ENCODE results near the gene WFS1.
A peak's percentile ranks its signal among the peaks of the same experiment; 100 is the strongest.

The WFS1 gene

DNA sequence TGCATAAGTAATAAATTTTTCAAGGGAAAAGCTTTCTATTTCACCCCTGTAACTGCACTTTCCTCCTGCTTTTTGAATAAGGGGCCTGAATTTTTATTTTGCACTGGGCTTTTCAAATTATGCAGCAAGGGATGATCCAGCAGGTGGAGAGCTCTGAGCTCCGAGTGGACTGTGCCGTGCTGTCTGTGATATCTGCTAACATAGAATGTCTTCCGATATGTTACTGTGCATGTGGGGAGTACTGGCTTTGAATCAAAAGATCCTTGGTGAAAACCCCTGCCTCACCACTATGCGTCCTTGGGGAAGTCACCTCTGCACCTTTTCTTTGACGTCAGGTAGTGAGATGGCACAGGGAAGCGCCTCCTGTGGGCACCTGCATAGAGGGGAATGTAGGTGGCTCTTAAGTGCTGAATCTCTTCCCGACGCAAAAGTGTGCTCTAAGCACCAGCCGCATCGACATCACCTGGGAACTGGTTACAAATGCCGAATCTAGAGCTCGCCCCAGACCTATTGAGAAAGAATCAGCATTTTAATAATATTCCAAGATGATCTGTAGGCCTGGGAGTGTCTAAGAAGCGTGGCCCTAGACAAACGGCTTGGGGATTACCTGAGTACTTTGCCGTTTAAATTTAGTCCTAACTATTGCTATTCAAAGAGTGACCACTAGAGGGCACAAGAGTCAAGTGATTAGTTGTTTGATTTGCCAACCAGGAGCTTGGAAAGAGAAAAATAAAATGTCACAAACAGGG lies 19.2 kb upstream of the WFS1 start:
- ChIA-PET POLR2A (interaction anchor here (0.7 kb wide), 2 partner anchors 20 to 812 kb away, joined by 3 read pairs; partner anchors contain the start of gene WFS1), CTCF (interaction anchor here (0.6 to 35.9 kb wide), 50 partner anchors 7 to 623 kb away, joined by 3 to 1359 read pairs (median 4); partner anchors contain the start of gene WFS1)
- no peak for DNase-seq (ENCODE audit: low read depth, low spot score)
- H3K4me3 ChIP-seq (ENCODE audit: low read depth, low read length), result no peak overlapping the region
- TF ChIP-seq, protein P1, sequence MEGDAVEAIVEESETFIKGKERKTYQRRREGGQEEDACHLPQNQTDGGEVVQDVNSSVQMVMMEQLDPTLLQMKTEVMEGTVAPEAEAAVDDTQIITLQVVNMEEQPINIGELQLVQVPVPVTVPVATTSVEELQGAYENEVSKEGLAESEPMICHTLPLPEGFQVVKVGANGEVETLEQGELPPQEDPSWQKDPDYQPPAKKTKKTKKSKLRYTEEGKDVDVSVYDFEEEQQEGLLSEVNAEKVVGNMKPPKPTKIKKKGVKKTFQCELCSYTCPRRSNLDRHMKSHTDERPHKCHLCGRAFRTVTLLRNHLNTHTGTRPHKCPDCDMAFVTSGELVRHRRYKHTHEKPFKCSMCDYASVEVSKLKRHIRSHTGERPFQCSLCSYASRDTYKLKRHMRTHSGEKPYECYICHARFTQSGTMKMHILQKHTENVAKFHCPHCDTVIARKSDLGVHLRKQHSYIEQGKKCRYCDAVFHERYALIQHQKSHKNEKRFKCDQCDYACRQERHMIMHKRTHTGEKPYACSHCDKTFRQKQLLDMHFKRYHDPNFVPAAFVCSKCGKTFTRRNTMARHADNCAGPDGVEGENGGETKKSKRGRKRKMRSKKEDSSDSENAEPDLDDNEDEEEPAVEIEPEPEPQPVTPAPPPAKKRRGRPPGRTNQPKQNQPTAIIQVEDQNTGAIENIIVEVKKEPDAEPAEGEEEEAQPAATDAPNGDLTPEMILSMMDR (IDR thresholded peaks at IDR 0.05; ENCODE audit: insufficient read depth, low read length, missing control alignments), result peak; percentile 51

DNA sequence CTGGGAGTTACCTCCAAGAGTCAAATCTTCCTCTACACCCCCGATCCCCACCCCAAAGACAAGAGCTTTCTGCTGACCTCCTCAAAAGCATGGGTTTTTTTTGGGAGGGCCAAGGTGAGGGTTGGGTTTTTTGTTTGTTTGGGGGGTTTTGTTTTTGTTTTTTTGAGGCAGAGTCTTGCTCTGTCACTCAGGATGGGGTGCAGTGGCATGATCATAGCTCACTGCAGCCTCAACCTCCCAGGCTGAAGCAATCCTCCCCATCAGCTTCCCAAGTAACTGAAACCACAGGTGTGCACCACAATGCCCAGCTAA lies 18.7 kb upstream of the WFS1 start:
- ChIA-PET CTCF (interaction anchor here (0.6 to 35.9 kb wide), 37 partner anchors 10 to 622 kb away, joined by 3 to 1359 read pairs (median 4); partner anchors contain the start of gene WFS1), POLR2A (interaction anchor here (0.7 kb wide), 2 partner anchors 19 to 812 kb away, joined by 3 read pairs; partner anchors contain the start of gene WFS1)
- H3K4me3 ChIP-seq (ENCODE audit: low read depth, low read length), result no peak overlapping the region
- TF ChIP-seq, protein P1 (IDR thresholded peaks at IDR 0.05; ENCODE audit: insufficient read depth, low read length, missing control alignments), result no peak
- DNase-seq (ENCODE audit: low read depth, low spot score), result no peak

DNA sequence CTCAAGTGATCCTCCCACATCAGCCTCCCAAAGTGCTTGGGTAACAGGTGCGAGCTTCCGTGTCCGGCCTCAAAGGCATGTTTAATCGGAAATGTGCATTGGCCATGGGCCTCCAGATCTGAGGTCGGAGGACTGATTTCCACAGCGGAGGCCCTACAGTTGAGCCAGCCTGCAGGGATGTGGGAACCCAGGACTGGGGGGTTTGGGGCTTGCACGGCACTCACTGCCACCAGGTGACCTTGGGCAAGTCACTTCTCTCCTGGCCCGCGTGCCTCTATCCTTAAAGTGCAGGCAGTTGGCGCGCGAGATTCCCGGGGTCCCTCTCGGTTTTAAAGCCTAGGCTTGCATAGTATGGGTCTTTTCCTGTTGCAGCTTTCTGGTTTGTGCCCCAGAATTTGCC lies 18.3 kb upstream of the WFS1 start:
- POLR2A ChIA-PET, result no interaction called here
- H3K4me3 ChIP-seq (ENCODE audit: low read depth, low read length), result no peak overlapping the region
- CTCF ChIA-PET, result interaction anchor here (0.6 to 35.9 kb wide), 36 partner anchors 10 to 622 kb away, joined by 3 to 1359 read pairs (median 4); partner anchors contain the start of gene WFS1
- DNase-seq (ENCODE audit: low read depth, low spot score), result no peak
- TF ChIP-seq, protein P1 (IDR thresholded peaks at IDR 0.05; ENCODE audit: insufficient read depth, low read length, missing control alignments), result no peak

DNA sequence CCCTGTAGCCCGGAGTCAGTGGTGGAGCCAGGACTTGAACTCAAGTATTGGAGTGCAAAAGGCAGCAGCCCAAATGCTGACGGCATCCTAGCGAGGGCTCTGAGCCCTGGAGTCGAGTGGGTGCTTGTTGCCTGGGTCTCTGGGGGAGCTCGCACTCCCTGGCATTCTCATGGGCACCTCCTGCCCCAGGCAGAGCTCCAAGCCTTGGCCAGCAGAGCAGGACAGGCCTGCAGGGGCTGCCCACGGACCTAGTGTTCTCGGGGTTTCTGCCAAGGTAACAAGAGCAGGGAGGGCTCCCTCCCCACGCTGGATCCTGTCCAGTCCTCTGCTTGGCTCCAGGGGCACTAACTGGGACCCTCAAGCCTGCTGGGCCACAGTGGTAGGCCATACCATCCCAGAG lies 17.6 kb upstream of the WFS1 start:
- ChIA-PET CTCF (interaction anchor here (1.4 to 35.9 kb wide), 3 partner anchors 13 to 73 kb away, joined by 4 to 1359 read pairs (median 211); partner anchors contain the start of gene WFS1), POLR2A (no interaction called here)
- DNase-seq (ENCODE audit: low read depth, low spot score), result no peak
- TF ChIP-seq, protein P1 (IDR thresholded peaks at IDR 0.05; ENCODE audit: insufficient read depth, low read length, missing control alignments), result no peak
- no peak overlapping the region for H3K4me3 ChIP-seq (ENCODE audit: low read depth, low read length)

DNA sequence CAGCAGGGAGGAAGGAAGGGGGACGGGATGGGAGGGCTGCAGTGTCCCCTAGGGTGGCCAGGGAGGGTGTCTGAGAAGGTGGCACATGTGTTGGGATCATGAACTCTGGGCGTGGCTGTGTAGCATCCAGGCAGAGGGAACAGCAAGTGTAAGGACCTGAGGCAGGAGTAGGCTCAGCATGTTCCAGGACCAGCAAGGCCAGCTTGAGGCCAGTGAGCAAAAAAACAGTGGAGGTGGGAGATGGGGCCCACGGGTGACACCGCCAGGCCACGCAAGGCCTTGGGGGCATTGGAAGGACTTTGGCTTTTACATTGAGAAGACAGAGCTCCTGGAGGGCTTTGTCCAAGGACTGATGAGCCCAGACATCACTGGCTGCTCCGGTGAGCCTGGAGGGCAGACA lies 16.5 kb upstream of the WFS1 start:
- no peak overlapping the region for H3K4me3 ChIP-seq (ENCODE audit: low read depth, low read length)
- CTCF ChIA-PET, result interaction anchor here (1.1 to 35.9 kb wide), 4 partner anchors 12 to 295 kb away, joined by 4 to 1359 read pairs (median 108); partner anchors contain the start of gene WFS1
- no peak for DNase-seq (ENCODE audit: low read depth, low spot score)
- TF ChIP-seq, protein P1 (IDR thresholded peaks at IDR 0.05; ENCODE audit: insufficient read depth, low read length, missing control alignments), result no peak
- POLR2A ChIA-PET, result no interaction called here

DNA sequence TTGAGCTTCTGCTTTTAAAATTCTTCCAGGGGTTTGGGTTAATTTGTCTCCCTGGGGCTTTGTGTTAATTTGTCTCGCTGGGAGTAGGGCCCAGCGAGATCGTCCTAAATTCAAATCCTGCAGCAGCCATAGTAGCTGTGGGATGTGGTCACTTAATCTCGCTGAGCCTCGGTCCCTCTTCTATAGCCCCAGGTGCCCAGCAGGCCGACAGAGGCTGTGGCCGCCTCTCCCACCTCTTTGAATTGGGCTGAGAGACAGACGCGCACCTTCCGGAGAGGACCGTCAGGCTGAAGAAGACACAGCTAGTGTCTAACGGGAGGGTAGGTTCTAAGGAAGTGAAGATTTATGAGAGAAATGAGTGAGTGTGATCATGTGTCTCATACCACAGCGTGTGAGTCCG lies 15.7 kb upstream of the WFS1 start:
- ChIA-PET POLR2A (no interaction called here), CTCF (interaction anchor here (1.0 to 35.9 kb wide), 6 partner anchors 10 to 291 kb away, joined by 3 to 1359 read pairs (median 4); partner anchors contain the start of gene WFS1)
- DNase-seq (ENCODE audit: low read depth, low spot score), result no peak
- TF ChIP-seq, protein P1 (IDR thresholded peaks at IDR 0.05; ENCODE audit: insufficient read depth, low read length, missing control alignments), result no peak
- no peak overlapping the region for H3K4me3 ChIP-seq (ENCODE audit: low read depth, low read length)

Measured in AG04449 (cell line).